IPS DF 19.7 (cell line): ENCODE data around the gene CPNE5.

ENCODE experiments used
- DNase-seq: peaks from one replicate; pipeline ENCODE4 v3.0.0-alpha.2; 2013; ENCODE audit warnings: low read depth, low spot score

The CPNE5 gene

DNA sequence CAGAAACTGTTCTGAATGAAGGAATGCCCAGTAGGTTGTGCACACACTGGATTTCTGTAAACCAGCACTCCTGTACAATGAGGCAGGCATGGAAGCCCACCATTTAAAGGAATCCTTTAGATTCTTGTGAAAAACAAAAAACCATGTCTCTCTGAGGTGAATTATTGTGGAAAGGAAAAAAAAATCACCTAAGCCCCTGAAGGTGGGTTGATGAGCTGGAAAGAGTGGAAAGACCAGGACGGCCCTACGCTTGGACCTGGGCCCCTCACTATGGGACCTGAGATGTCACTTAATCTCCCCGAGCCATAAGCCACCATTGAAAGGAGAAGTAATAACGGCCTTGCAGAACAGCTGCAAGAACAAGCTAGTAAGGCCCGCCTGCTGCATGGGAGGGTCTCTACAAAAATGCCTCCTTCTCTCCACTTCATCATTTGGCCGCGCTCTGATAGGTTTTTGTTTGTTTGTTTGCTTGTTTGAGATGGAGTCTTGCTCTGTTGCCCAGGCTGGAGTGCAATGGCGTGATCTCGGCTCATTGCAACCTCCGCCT, 72.8 kb downstream of the CPNE5 start:
- DNase-seq = no peak

DNA sequence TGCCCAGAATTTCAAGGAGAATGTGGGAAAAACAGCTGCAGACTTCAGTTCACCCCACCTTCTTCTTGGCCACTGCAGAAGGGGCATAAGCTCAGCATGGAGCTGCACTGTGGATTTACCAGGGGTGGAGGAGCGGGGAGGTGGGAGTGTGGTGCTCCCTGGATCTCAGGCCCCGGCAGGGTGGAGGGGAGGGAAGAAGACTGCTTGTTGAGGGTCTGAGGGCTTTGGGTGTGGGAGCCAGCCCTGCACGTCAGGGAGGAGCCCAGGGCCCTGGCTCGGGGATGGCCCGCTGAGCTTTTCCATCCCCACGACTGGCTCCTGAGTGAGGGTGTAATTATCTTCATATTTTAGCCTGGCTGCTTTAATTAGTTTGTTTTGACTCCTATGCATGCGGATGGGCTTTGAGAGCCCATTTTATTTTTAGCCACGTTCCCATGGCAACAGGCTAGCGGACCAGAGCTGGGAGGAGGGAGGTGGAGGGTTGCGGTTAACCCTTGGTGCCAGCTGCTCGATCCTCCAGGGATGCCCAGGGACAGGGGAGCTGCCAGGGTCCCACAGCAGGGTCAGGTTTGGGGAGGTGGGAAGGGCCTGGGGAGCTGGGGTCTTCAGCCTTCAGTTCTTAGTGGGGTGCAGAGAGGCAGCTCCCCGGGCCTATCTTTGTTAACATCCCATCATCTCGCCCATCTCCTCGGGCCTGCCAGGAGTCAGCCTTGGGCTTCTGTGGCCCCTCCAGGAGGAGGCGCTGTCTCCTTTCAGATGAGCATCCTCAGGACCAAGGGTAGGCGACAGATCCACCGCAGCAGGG, 73.4 kb downstream of the CPNE5 start:
- DNase-seq = peak; percentile 65

DNA sequence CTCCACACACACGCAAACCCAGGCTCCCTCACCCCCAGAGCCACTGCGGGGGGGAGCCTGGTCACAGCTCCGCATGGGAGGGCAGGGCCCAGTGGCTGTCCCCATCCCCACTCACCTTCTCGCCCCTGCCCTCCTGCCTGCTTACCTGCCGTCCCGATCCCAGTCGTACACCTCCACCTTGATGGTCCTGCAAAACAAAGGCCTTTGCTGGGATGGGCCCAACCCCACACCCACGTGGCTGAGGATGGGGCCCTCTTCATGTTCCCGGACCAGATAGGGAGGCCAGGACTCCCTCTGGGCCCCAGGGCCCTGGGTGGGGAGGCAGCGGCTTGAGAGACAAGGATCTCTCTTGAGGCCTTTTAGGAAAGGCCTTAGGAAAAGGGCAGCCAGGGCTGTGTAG, 74.1 kb downstream of the CPNE5 start:
- no peak for DNase-seq

DNA sequence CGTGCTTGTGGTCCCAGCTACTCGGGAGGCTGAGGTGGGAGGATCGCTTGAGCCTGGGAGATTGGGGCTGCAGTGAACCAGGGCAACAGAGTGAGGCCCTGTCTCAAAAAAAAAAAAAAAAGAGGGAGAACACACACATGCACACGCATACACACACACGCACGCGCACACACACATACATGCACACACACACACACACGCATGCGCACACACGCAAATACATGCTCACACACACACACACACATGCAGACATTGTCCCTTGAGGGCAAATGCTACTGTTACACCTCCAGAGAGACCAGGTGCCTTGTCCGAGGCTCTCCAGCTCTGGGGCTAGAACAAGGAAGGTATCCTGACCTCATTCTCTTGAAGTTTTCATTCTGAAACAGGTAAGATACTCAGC, 77.1 kb downstream of the CPNE5 start:
- DNase-seq = no peak

DNA sequence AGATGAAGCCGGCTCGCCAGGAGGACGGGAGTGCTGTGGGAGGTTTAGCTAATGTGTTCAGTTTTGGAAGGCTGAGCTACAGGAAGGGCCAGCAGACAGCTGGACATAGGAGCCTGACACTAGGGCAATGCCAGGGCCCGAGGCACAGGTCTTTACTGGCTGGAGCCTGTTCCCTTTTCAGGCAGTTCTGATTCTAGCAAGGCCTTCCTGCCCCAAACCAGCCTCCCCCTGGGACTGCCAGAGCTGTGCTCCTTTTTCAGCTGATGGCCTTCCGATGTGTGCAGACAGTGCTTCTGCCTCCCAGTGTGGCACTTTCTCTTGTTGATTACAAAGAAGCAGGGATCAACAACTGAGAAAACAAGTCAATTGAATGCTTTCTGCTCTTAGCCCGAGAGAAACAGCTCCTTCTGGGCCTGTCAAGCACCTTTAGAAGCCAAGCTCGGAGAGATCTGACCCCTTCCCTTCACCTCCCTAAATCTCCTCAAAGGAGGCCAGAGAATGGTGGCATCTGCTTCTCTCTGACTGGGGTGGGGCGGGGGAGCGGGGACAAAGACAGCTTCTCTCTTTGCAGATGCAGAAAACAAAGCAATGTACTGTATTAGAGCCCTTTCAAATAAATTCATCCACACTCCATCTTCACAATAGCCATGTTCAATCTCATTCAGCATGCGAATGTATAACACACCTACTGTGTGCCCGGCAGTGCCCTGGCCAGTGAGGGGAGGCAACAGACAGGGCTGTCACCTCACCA, 78.4 kb downstream of the CPNE5 start:
- no peak for DNase-seq

DNA sequence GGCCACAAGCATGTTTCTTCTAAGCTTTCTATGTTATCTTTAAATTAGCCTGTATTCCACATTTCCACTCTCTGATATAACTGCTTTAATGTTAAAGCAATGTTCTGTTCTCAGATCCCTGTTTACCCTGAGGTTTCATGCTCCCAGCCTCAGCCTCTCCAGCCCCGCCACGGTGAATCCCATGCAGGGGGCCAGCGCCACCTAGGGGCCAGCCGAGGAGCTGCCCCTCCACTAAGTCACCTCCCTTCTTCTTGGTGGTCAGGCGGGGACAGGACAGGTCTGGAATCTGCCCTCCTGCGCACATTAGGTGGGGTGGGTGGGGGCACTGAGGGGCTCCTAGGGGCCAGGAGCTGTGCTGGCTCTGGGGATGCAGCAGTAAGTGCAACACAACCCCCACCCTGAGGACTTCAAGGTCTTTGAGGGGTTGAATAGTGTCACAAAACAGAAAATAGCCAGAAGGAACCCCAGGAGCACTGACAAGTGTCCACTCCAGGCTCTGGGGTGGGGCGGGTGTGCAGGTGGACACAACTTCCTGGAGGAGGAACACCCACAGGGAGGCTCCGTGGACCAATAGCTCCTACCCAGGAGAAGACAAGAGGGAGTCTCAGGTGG, 80.0 kb downstream of the CPNE5 start:
- DNase-seq = no peak

DNA sequence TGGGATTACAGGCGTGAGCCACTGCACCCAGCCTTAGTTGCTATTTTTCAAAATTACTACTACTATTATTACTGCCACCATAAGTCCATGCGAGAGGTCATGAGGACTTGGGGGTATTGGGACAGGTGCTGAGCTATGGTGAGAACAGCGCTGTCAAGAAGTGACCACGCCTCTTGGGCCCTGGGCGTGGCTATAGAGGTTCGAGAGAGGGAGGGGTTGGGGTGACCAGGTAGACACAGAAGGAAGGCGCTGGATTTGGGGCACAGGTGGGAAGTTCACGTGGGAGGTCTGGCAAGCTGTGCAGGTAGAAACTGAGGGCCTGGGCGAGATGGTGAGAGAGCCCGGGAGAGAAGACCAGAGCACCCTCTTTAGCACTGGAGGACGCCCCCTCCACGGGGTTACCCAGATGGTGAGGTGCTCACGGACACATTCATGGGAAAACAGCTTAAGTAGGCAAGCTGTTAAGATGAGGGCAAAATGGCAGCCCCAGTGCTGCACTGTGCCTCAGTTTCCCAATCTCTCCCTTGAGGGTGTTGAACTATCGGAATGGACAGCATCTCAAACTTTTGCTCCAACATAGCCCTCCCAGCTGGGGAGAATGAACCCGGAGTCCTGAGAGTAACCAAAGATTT, 80.6 kb downstream of the CPNE5 start:
- DNase-seq = no peak

DNA sequence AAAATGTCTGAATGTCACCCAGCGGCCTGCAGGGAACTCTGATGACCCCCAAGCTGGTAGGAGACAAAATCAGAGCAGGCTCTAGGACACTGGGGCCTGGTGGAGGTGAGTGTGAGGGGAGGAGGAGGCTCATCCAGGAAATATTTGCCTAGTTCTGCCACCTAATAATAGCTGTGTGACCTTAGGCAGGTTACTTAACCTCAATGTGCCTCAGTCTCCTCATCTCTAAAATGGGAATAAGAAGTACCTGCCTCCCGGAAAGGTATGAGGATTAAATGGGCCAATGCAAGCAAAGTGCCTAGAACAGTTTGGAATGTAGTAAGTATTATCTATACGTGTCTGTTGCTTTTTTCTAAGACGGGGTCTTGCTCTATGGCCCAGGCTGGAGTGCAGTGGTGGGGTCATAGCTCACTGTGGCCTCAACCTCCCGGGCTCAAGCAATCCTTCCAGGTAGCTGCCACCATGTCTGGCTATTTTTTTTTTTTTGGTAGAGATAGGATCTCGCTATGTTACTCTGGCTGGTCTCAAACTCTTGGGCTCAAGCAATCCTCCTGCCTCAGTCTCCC, 81.2 kb downstream of the CPNE5 start:
- no peak for DNase-seq

DNA sequence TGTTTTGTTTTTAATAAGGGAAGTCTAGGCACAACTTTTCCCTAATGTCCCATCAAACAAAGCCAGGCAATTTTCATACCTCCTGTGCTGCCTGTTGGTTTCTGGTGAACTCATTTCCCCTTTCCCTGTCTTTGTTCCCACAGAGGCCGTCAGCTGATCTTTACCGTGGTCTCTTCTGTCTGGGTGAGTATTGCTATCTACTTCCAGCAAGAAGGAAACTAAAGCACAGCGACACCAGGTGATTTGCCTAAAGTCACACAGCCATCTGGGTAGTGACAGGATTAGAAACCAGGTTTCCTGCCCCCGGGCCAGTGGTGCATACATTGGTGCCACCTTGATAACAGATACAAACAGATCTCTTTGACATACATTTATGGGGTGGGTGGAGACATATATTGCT, 82.0 kb downstream of the CPNE5 start:
- DNase-seq = no peak

DNA sequence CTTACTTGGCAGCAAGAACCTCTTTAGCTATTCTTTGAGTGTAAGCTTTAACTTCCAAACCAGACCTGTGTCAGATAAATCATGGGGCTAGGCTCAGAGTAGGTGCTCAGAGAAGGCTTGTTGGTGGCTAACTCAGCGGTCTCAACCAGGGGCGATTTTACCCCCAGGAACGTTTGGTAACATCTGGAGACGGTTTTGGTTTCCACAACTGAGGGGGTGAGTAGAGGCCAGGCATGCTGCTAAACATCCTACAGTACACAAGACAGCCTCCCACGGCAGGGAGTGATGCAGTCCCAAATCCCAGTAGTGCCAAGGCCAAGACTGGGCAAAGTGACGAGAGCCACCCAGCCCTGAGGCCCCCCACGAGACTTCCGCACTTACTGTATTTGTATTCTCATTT, 82.5 kb downstream of the CPNE5 start:
- no peak for DNase-seq

DNA sequence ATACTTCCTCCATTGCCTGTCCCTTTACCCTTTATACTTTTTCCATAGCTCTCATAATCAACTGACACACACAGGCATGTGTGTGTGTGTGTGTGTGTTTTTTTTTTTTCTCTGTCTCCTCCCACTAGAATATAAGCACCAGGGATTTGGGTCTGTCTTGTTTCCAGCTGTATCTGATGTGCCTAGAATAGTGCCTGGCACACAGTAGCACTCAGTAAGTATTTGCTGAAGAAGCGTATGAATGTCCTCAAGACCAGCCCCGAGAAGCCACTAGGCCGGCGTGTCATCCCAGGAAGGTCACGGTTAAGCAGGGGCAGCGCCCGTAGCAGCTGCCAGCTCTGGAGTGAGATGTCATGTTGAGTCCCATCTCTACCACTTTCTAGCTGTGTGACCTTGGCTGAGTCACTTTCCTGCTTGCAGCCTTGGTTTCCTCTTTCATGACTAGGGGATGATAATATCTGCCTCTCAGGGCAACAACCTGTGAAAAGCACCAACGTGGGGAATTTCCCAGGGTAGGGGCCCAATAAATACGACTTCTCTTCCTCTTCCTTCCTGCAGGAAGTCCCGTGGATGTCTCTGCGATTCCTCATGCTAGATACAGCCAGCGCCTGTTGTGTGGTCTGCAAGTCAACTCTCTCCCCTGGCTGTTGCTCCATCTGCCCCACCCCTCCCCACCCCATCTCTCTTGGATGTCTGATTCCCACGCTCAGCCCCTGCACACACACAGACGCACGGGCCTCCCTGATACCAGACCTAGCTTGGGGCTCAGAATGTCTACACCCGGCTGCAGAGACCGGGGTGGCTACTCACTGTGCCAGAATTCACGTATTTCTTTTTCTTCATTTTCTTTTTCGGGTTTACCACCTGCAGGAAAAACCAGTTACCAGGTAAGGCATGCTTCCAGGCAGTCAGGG, 83.6 kb downstream of the CPNE5 start:
- DNase-seq = no peak

DNA sequence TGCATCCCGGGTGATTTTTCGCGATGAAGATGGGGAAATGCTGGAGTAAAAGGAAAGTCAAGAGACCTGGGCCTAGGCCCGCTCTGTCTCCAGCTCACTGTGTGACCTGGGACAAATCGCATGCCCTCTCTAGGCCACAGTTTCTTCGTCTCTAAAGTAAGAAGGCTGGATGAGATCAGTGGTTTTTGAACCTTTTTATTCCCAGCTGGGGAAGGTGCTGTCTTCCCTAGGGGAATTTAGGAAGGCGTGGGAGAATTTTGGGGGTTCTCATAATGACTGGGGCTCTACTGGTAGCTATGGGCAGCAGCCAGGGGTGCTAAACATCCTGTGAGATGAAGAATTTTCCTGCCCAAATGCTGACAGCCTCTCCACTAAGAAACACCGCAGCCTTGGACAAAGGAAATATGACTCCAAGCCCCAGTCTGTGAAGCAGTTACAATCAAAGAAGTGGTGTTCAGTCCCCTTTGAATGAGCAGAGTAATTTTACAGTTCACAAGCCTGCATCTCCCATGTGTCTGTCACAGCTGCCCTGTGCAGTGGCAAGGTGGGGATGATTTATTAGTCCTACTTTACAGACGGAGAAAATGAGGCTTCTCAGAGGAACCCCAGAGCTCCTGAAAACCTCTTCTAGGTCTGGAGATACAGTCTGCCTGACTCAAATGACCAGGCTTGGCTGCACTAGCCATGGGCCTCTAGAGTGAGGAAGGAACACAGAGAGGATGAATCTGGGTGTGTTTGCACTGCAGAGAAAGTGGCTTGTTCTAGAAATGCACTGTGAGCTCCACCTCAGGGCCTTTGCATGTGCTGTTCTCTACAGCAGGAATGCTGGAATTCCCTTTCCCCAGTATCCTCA, 84.4 kb downstream of the CPNE5 start:
- DNase-seq = no peak

DNA sequence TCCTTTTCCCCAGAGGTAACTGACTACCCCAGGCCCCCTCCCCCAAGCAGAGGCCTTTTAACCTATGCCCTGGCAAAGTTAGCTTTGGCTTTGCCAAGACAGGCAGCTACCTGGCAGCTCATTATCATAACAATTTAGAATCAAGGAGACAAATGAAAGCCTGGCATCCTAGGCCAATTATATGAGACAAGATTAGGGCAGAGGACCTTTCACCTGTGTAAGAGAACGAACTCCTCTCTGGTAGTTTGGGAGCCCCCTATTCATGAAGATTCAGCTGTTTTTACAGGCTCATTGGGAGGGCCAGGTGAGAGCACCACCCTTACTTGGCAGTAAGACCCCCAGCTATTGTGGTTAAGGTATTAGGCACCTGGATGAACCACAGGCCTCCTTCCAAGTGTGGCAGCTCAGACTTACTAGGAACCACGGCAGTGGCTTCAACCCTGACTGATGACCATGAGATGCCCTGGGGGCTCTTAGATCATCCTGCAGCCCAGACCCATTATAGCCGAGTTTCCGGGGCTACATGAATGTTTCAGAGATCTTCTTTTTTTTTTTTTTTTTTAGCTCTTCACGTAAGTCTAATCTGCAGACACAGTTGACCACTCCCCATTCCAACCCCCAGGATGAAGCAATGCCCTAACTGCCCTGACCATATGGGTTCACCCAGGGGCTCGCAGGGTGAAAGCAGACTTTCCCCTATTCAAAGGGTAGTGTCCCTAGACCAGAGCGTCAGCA, 85.4 kb downstream of the CPNE5 start:
- no peak for DNase-seq

DNA sequence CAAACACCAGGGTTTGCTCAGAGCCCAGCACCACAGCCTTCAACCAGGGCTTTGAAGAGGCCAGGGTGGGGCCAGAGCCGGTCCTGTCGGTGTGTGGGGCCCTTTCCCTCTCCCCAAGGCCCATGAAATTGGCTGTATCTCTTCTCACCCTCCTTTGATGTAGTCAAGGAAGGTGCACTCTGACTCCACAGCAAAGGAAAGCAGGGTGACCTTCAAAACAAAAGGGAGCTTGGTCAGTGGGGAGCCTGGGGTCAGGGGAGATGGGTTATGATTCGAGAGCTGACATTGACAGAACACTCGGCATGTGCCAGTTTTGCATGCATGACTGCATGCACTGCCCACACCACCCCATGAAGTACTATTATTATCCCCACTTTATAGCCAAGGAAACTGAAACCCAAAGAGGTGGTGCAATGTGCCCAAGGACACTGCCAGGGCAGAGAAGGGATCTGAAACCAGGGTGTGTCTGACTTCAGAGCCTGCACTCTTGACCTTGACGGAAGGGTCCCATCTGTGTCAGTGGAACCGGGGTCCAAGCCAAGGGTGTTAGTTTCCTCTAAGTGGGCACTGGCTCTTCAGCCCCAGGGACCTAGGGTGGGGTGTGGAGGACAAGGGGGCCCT, 86.2 kb downstream of the CPNE5 start:
- DNase-seq = no peak

DNA sequence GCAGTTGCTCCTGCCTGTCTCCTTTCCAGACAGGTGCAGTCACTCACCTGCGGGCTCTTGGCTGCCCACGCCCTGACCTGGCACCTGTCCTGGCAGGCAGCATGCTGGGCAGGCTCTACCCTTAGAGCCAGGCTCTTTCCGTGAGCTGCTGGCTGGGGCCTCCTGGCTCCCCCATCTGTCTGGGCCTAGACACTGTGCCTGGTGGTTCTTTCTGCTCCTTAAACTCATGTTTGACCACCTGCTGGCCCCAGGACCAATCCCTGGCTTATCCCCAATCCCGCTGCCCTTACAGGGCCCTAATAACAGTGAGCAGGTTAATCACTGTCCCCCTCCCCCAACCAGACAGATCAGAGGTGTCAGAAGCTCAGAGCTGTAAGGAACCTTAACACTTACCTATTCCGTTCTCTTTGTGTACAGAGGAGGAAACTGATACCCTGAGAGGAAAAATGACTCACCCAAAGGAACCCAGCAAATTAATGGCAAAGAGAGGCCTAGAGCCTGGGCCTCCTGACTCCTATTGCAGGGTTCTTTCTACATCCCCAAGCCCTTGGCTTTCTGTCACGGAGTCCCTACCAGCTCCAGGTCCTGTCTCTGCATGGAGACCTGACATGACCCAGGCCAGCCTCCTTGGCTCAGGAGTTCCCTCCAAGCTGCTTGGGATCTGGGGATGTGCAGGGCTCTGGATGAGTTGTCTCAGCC, 86.9 kb downstream of the CPNE5 start:
- no peak for DNase-seq

DNA sequence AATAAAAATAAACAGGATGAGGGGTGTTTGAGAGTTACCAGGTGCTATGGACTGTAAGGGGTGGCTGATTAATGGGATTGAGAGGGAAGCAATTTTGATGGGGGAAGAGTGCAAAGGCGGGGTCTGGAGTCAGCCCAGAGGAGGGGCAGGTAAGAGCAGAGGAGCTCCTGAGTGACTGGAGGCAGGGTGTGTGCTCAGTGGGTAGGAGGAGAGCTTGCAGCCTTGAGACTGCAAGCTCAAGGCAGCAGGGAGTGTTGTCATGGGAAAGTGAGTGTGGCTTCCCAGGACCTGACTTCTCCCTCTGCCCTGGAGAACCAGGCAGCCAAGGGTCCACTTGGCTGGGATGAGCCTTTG, 87.4 kb downstream of the CPNE5 start:
- no peak for DNase-seq

DNA sequence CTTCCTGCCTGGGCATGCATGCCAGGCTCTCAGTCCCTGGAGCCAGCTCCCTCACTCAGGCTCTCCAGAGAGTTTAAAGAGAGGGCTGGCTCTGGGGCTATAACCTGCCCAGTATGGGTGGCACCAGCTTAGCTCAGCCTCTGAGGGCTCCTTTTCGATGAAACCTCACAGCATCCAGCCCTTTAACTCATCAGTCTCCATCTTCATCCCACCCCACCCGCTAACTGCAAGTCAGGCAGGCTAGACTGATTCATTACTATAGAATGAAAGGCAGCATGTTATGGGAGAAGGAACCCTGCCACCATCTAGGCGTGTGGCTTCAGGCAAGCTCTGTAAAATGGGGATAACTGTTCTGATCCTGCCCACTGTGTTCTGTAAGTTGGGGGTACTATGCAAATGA, 88.2 kb downstream of the CPNE5 start:
- DNase-seq = no peak
